SK-MEL-5 (cell line): ENCODE measurements around the gene LIFR. TPM values are rescaled to one million over a fixed set of nuclear protein-coding genes. Genes with fewer than 3 reads are reported as not detected.
A peak's percentile ranks its signal among the peaks of the same experiment; 100 is the strongest.

Experiments used
- DNase-seq: peaks from one replicate; pipeline ENCODE4 v3.0.0-alpha.2; 2016; ENCODE audit warnings: low read depth, low spot score
- in situ Hi-C: cut with HindIII; loops from 2 replicates; pipeline ENCODE4 v1.10.0; 2016; ENCODE audit warnings: low sequenced_read_pairs, high pct_unique_total_duplicates, low pct_unique_long_range_greater_than_20kb
- small RNA-seq, 2 experiments: library from RNA; depleted of rRNA; stranded (forward); fragments of <200 nt; gene quantifications; one replicate each; pipeline ENCODE3, GENCODE V24; 2014
- total RNA-seq: library from RNA; depleted of rRNA; stranded (reverse); fragments of >200 nt; shearing (Covaris generic); gene quantifications from 2 replicates; pipeline ENCODE4 v1.2.3, GENCODE V29; 2014

LIFR gene
- total RNA-seq, 1 experiment from 2014 or later: 7.5 TPM

DNA sequence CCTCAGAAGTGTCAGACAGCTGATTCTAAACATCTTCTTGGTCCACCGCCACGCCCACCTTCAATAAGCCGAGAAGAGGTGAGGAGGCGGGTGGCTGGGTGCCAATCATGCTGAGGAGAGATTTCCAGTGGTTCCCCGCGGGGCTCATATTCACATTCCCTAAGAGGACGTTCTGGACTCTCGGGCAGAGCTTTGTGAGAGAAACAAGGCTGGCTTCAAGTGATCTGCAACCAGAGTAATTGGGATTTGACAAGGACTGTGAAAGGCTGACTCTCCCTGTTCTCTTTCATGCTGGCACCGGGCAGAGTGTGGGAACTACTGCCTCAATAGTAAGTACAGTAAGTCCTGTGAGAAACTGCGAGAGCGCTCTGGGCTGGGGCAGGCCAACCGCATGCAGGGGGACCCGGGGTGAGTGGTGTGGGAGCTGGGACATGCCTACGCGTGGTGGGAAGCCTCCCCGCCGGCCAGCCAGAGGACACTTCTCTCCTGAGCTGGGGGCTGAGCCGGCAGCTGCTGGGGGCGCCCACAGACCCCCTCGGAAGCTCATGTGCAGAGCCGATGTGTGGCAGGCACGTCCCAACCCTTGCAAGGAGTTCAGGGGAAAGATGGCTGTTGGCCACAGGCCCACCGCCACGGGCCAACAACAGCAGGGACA is 110.9 kb downstream of the LIFR start:
- no peak for DNase-seq
- in situ Hi-C loops: loop anchor here (25.0 kb wide), 1 partner anchor 92 kb away; no protein-coding TSS in a partner anchor

DNA sequence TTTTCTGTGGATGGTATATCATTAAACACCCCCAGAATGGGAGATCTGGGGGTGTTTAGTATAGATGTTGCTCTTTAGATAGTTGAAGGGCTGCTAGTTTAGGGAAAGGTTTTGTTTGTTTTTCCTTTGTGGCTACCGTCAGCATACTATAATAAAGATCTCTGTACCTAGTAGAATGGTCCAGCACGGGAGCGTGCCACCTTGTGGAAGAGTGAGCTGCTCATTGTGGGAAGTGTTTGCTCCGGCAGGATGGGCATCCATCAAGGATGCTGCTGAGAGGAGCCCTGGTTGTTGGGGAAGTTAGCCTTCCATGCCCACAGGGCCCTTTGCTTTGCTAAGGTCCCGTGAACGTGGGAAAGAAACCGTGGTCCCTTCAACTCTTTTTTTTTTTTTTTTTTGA is 113.1 kb downstream of the LIFR start:
- in situ Hi-C loops: loop anchor here (25.0 kb wide), 1 partner anchor 94 kb away; no protein-coding TSS in a partner anchor

DNA sequence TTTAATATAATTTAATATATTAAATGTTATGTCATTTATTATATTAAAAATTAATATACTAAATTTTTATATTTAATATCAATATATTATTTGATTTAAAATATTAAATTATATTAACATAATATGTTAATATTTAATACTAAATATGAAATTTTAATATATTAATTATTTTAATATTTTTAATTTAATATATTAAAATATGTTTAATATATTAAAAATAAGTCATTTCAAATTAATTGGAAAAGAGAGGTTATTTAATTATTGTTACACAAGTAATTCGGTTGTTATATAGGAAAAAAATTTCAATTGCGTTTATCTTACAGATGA is 114.2 kb downstream of the LIFR start:
- in situ Hi-C loops: loop anchor here (25.0 kb wide), 1 partner anchor 95 kb away; no protein-coding TSS in a partner anchor
- DNase-seq: no peak

More for the DNA sequence above, 113.1 kb downstream of the LIFR start:
- peak; percentile 49 for DNase-seq

DNA sequence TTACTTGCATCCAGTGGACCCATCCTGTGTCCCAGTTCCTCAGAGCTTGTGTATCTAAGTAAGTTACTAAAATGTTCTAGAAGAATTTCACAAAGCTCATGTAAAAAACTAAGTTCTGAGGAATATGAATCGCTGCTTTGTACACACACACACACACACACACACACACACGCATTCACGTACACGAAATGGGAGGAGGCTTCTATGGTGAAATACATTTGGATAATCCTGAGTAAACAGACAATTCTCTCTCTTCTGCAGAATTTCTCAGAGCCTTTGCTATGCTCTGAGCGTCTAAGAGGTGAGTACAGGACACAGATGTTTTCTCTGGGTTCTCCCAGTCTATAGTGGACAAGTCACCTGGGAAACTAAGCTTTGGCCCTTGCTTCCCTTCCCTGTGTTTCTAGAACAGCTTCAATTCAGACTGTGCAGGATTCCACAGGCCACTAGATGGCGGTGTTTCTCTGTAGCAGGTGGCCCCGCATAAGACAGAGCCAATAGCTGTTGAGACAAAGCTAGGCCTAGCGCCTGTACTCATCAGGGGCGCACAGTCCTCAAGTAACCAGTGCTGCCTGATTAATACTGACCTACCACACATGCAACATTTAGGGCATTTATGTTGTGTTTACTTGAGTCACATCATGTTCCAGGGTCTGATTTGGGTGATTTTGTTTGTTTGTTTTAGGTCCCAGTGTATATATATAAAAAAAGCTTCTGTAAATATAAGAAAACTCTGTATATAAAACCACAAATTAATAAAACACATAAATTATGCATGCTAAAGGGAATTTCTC is 114.8 kb downstream of the LIFR start:
- in situ Hi-C loops: loop anchor here (25.0 kb wide), 1 partner anchor 96 kb away; no protein-coding TSS in a partner anchor
- DNase-seq: peak; percentile 97

GRCh38 chr5:38438757-38439156 is 117.7 kb downstream of the LIFR start:
- in situ Hi-C loops: loop anchor here (25.0 kb wide), 1 partner anchor 99 kb away; no protein-coding TSS in a partner anchor

DNA sequence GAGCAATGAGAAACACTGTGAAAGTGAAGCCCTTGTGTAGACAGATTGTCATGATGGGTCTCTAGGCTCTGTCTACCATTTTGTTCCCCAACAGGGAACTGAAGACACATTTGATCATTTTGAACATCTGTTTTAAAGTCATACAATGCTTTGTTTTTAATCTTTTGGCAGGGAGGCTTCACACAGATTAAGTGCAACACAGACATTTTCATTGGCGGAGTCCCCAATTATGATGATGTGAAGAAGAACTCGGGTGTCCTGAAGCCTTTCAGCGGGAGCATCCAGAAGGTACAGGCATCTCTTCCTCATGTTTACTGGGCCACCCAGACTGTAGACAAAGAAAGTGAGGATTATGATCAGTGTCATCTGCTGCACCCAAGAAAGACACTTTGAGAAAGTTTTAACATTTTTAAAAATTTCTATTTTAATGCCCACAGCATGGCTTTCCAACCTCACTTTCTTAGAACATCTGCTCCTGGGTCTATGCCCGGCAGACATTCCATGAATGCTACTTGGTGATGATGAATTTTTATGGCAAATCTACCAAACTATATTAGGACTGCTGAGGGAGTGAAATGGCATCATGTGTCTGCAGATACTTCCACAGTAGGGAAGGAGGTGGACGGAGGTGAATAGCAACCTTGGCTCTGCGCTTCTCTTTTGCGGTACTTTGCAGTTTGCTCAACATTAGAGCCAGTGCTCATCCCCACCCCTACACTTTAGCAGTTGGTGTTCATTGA is 121.3 kb downstream of the LIFR start:
- in situ Hi-C loops: loop anchor here (25.0 kb wide), 1 partner anchor 102 kb away; no protein-coding TSS in a partner anchor
- no peak for DNase-seq

More at GRCh38 chr5:38438757-38439156, 117.7 kb downstream of the LIFR start:
- no peak for DNase-seq

DNA sequence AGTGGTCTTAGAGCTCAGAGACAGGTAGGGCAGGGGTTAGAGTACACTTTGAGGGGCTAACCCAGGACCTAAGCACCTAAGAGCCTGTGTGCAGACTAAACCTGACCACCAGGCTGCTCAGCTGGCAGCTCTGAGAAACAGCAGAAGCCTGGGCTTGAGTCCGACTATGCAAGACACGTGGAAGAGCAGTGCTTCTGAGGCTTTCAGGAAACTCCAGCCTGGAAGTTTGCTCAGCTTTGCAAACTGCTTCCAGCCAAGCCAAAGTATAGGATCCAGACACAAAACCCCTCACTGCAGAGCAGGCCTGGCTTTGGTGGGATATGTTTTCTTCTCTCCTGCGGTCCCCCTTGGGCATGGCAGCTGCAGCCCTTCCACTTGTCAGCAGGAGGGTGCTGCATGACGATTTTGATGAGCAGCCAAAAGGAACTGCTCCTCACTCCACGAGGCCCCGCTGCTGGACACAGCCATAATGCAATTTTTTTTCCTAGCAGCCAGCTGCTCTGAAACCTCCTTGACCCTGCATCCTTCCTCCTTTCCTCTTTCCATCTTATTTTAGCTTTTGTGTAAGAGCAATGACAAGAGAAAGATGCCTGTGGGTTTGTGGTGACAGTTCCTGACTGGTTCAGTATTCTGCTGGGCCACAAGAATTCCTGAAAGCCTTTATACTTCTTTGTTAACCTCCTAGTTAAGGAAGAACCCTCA is 123.1 kb downstream of the LIFR start:
- DNase-seq: peak; percentile 31
- in situ Hi-C loops: loop anchor here (25.0 kb wide), 1 partner anchor 104 kb away; no protein-coding TSS in a partner anchor

DNA sequence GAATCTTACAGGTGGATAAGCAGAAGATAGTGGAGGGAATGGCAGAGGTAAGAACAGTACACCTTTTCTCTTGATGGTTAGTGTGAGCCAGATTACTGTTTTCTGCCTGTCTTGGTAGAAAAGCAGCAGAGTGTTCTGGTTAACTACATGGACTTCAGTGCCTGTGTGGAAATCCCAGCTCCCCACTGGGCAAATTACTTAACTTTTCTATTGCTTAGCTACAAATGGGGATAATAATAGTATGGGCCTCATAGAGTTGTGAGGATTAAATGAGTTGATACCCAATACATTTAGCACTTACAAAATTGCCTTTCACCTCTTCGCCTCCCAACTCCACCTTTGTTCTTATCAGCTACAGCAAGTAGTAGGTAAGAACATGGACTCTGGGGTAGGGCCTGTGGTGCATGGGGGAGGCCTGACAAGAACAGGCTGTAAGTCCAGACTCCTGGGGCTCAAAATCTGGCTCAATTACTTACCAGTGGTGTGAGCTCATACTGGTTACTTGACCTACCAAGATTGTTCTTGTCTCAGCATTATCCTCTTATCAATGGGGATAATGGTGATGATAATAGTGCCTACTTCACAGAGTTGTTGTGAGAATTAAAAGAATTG is 125.1 kb downstream of the LIFR start:
- in situ Hi-C loops: loop anchor here (25.0 kb wide), 1 partner anchor 106 kb away; no protein-coding TSS in a partner anchor
- no peak for DNase-seq

- in situ Hi-C loops: loop anchor here (25.0 kb wide), 1 partner anchor 110 kb away; no protein-coding TSS in a partner anchor
- no peak for DNase-seq
These were observed 129.2 kb downstream of the LIFR start for GRCh38 chr5:38426986-38427950.

GRCh38 chr5:38426490-38426889 is 130.0 kb downstream of the LIFR start:
- in situ Hi-C loops: loop anchor here (25.0 kb wide), 1 partner anchor 111 kb away; no protein-coding TSS in a partner anchor
- no peak for DNase-seq

Small RNAs within 50 kb of the gene (small RNA-seq; reads per million reads assigned to genes)
- gene AC091839.1: 0 reads per million in 2 experiments
- gene MIR3650: 0 reads per million in 2 experiments
